Panc1 (cell line): ENCODE measurements around the gene ITFG2. TPM values are rescaled to one million over a fixed set of nuclear protein-coding genes. Genes with fewer than 3 reads are reported as not detected.

Experiments
- ATAC-seq: fragments of 200-7000 bp; cut with Tn5 transposase; 2 replicates; pipeline ENCODE4 v1.9.1; 2020; ENCODE audit warnings: mild to moderate bottlenecking, moderate library complexity
- BruUV-seq: library from RNA; stranded (reverse); fragments of 400-500 nt; replicated peaks from 2 replicates; lab custom pipeline; 2021; lab: Mats Ljungman, UMichigan
- CTCF ChIA-PET: fragments of 300-600 bp; sonication (Branson Sonifier 250); formaldehyde crosslinking; loops from one replicate; lab custom pipeline; 2022; ENCODE audit warnings: antibody characterized with exemption; lab: Charles Lee
- POLR2A ChIA-PET: fragments of 300-600 bp; sonication (Branson Sonifier 250); formaldehyde crosslinking; loops from one replicate; lab custom pipeline; 2022; ENCODE audit warnings: antibody characterized with exemption; lab: Charles Lee
- DNase-seq: peaks from one replicate; pipeline ENCODE4 v3.0.0-alpha.2; 2010; ENCODE audit warnings: low read depth, low spot score
- H3K27ac ChIP-seq: 2 replicates; pipeline ENCODE4 v1.5.1; 2011; ENCODE audit warnings: mild to moderate bottlenecking, low read length, inconsistent platforms
- H3K27me3 ChIP-seq: fragments of 200-500 bp; sonication (Bioruptor generic); 2 replicates; pipeline ENCODE4 v1.6.0; 2014; ENCODE audit warnings: low read length, inconsistent platforms; ENCODE audit not compliant: control insufficient read depth, insufficient read depth
- H3K36me3 ChIP-seq: fragments of 200-500 bp; sonication (Bioruptor generic); 2 replicates; pipeline ENCODE4 v1.5.1; 2014; ENCODE audit warnings: inconsistent platforms, mild to moderate bottlenecking, low read length, moderate library complexity; ENCODE audit not compliant: control insufficient read depth, insufficient read depth
- H3K4me1 ChIP-seq: 2 replicates; pipeline ENCODE4 v1.5.1; 2011; ENCODE audit warnings: inconsistent platforms, mild to moderate bottlenecking, low read length, moderate library complexity; ENCODE audit not compliant: control insufficient read depth, insufficient read depth
- H3K4me3 ChIP-seq, 2 experiments: 2 replicates each; pipeline ENCODE4 v1.5.1; 2011 to 2012; ENCODE audit warnings: low read depth in 2 of 2, low read length in 2 of 2, mild to moderate bottlenecking in 2 of 2, inconsistent platforms in 1 of 2, moderate library complexity in 1 of 2
- H3K9me3 ChIP-seq: fragments of 200-500 bp; sonication (Bioruptor generic); 2 replicates; pipeline ENCODE4 v1.5.1; 2014; ENCODE audit warnings: low read depth, mild to moderate bottlenecking, inconsistent platforms, low read length, moderate library complexity; ENCODE audit not compliant: control insufficient read depth, insufficient read depth
- CTCF ChIP-seq: fragments of 450-650 bp; IDR thresholded peaks from 2 replicates; pipeline ENCODE4 v1.5.1; 2017; ENCODE audit warnings: mild to moderate bottlenecking
- POLR2AphosphoS5 ChIP-seq: IDR thresholded peaks from 2 replicates; pipeline ENCODE4 v1.6.1; 2012; ENCODE audit warnings: mild to moderate bottlenecking, low read depth, low read length, moderate library complexity
- REST ChIP-seq, 2 experiments: IDR thresholded peaks; 2 replicates each; pipeline ENCODE4 v1.6.1; 2011 to 2012; ENCODE audit warnings: low read depth in 2 of 2, control low read depth in 1 of 2, low read length in 1 of 2, mild to moderate bottlenecking in 1 of 2, moderate library complexity in 1 of 2; ENCODE audit not compliant: insufficient read depth in 1 of 2
- SIN3A ChIP-seq: IDR thresholded peaks from 2 replicates; pipeline ENCODE4 v1.6.1; 2012; ENCODE audit warnings: low read depth, mild to moderate bottlenecking, low read length, moderate library complexity, borderline replicate concordance; ENCODE audit not compliant: insufficient read depth
- TCF7L2 ChIP-seq: IDR thresholded peaks from 2 replicates; pipeline ENCODE4 v1.6.1; 2011; ENCODE audit warnings: mild to moderate bottlenecking, low read depth, low read length, inconsistent platforms
- in situ Hi-C: cut with HindIII; loops from 2 replicates; pipeline ENCODE4 v1.10.0; 2016; ENCODE audit warnings: low sequenced_read_pairs, low pct_unique_long_range_greater_than_20kb
- intact Hi-C: fragments of 100-400 bp; cut with micrococcal nuclease; formaldehyde crosslinking; loops from one replicate; pipeline ENCODE4 v1.10.0; 2022; ENCODE audit not compliant: unreplicated experiment
- total RNA-seq: library from RNA; stranded (reverse); gene quantifications from one replicate; pipeline ENCODE4 v1.2.1, GENCODE V29; 2021; ENCODE audit not compliant: unreplicated experiment

The ITFG2 gene
- total RNA-seq, 1 experiment from 2014 or later: 17.4 TPM

GRCh38 chr12:2779281-2779680 is 33.2 kb upstream of the ITFG2 start:
- no peak for ATAC-seq
- ChIA-PET POLR2A (no interaction called here), CTCF (no interaction called here)
- BruUV-seq: no TSS peak
- H3K36me3 ChIP-seq: no peaks in the 10 kb centered on the region
- intact Hi-C loops (no loop called here), in situ Hi-C loops (no loop called here)
- TF ChIP-seq SIN3A: no peak
- no peak for TF ChIP-seq POLR2AphosphoS5
- TF ChIP-seq CTCF: no peak
- no peak for TF ChIP-seq REST (IDR thresholded peaks at IDR 0.05; ENCODE audit: insufficient read depth in 1 of 2, low read depth in 2 of 2, low read length in 1 of 2)
- TF ChIP-seq TCF7L2: no peak
- no peak overlapping the region for H3K4me3 ChIP-seq
- no peaks in the 10 kb centered on the region for H3K4me1 ChIP-seq
- no peak for DNase-seq
- no peak overlapping the region for H3K27ac ChIP-seq
- H3K9me3 ChIP-seq: no peaks in the 10 kb centered on the region
- no peaks in the 10 kb centered on the region for H3K27me3 ChIP-seq

DNA sequence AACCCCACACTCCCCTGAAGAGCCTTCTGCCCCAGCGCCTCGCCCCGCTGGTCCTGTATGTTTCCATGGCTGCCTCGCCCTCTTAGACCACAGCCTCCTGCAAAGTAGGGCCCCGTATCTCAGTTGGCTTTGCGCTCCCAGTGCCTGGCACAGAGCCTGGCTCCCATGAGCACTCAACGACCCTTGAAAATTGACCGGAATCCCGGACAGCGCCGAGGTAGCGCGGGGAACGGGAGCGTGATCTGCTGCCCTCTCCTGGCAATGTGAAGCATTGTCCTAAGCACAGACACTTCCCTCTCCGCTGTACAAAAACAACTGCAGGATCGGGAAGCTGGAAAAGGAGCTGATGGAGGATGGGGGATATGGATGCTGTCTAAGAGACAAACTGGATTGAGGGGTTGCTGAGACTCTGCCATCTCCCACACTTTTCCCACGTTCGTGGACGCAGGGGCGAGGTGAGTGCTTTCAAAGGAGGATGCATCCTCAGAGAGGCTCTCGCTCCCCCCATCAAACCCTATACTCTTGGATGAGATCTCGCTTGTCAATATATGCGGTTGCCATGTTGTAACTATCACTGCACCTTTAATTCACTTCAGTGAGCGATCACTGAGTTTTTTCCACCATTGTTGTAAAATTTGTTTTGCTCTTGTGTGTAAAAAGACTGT is 28.4 kb upstream of the ITFG2 start:
- peak overlapping the region; percentile 21 to 40 for H3K4me3 ChIP-seq
- ATAC-seq (peak; percentile 96), DNase-seq (peak; percentile 45)
- in situ Hi-C loops: no loop called here
- TF ChIP-seq REST (IDR thresholded peaks at IDR 0.05; ENCODE audit: insufficient read depth in 1 of 2, low read depth in 2 of 2, low read length in 1 of 2) (peak in 1 of 2 experiments; percentile 69; a peak in 1 of 4 replicates), CTCF (peak; percentile 89), SIN3A (no peak), TCF7L2 (no peak), POLR2AphosphoS5 (no peak)
- CTCF ChIA-PET: interaction anchor here (0.5 to 1.9 kb wide), 5 partner anchors 11 to 1064 kb away, joined by 3 to 10 read pairs (median 7); partner anchors contain the start of gene FKBP4
- no peak overlapping the region for H3K27ac ChIP-seq
- H3K27me3 ChIP-seq: peaks cover 6% of the 10 kb centered on the region; the same call in 1 of the 2 replicates
- no peaks in the 10 kb centered on the region for H3K4me1 ChIP-seq
- BruUV-seq: no TSS peak
- intact Hi-C loops: loop anchor here (10.0 kb wide), 1 partner anchor 99 kb away; no protein-coding TSS in a partner anchor
- POLR2A ChIA-PET: no interaction called here
- no peaks in the 10 kb centered on the region for H3K9me3 ChIP-seq
- no peaks in the 10 kb centered on the region for H3K36me3 ChIP-seq
